ENCODE measurements around the gene TPSG1.
"Not testable (repeated sequence)": the region's sequence is repeated elsewhere in the genome, so short reads cannot be mapped to it uniquely, and the experiment has no call there.

TPSG1 gene

DNA sequence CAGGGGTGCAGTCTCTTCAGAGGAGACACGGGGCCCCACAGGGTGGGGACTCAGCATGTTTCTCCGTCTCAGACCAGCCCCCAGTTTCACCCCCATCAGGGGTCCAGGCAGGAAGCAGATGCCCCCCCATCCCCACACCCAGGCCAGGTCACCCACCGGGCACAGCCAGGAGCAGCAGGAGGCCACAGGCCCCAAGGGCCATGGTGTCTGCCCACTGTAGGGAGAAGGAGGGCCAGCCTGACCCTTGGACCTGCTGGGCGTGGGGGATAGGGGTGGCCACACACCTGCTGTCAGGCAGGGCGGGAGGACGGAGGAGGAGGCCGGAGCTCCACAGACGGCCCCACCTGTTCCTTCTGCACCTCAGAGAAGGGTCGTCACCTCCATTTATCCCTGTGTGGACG, at the start of gene TPSG1:
Gene TPSG1, minus strand, starts transcription at position 218 of the 401 bp plus-strand sequence. Its CDS starts 16 bp downstream, at position 202.
- DNase-seq, result no peak

- no peak for DNase-seq
Measured at GRCh38 chr16:1274767-1275166, 49.7 kb upstream of the TPSG1 start.

- no peak for DNase-seq
Measured at GRCh38 chr16:1273816-1274215, 48.7 kb upstream of the TPSG1 start.

DNA sequence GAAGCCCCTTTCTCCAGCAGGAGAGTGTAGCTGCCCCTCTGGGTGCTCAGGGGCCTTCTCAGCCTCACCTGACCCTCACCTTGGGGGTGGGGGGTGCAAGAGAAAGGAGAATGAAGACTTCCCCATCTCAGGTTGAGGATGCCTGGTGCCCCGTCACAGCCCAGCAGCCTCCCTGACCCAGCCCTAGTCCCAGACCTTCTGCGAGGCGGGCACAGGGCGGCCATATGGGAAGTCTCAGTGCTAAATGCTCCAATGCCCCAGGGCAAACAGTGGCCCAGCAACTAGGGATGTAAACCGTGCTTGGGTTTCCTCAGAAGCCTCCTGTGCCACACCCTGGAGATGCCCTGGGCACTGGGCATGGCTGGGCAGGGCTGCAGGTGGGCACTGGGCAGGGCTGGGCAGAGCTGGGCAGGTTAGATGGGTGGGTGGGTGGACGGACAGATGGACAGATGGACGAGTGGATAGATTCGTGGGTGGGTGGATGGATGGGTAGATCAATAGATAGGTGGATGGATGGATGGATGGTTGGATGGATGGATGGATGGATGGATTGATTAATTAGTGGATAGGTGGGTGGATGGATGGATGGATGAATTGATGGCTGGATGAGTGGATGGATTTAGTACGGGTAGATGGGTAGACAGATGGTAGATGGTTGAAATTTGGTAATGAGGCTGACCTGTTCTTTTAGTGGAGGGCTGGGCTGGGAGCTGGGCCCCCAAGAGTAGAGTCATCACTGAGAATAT, 47.6 kb upstream of the TPSG1 start:
- no peak for DNase-seq

DNA sequence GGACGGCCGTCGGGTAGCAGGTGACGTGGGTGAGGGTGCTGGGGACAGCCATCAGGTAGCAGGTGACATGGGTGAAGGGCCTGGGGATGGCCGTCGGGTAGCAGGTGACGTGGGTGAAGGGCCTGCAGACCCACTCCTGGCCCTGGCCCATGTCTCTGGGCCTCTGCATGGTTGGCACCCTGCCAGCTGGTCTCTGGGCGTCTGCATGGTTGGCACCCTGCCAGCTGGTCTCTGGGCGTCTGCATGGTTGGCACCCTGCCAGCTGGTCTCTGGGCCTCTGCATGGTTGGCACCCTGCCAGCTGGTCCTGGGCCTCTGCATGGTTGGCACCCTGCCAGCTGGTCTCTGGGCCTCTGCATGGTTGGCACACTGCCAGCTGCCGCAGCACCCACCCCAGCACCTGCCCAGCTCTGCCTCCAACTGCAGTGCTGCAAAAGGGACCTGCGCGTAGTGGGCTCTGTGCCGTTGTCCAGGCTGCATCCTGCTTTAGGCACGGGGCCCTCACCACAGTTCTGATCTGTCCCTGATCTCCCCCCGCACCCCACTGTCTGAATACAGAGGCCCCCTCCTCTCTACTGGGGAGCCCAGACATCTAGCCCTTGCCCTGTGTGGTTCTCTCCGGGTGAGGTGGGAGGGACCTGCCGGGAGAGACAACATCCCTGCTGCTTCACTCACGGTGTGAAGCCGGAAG, 46.8 kb upstream of the TPSG1 start:
- peak; percentile 35 to 76 for DNase-seq

GRCh38 chr16:1271380-1271723, 46.3 kb upstream of the TPSG1 start:
- no peak for DNase-seq

GRCh38 chr16:1269418-1269817, 44.4 kb upstream of the TPSG1 start:
- DNase-seq, result not testable (repeated sequence)

DNA sequence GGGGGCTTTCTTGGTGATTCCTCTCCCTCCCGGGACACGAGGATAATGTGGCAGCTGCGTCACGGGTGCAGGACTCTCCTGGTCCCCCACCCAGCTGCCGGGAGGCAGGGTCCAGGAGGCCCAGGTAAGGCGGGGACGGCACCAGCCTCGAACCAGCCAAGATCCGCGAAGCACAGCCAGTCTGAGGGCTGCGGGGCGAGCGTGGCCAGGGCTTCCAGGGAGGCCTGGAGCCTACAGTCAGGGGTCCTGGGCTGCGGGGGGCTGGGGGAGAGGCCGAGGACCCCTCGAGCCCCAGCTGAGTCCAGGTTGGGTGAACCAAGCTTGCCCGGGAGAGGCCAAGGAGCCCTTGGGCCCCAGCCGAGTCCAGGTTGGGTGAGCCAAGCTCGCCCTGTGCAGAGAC, 40.8 kb upstream of the TPSG1 start:
- no peak for DNase-seq

- DNase-seq, result no peak
Measured at GRCh38 chr16:1265090-1265630, 40.1 kb upstream of the TPSG1 start.

- no peak for DNase-seq
Measured at GRCh38 chr16:1264345-1265089, 39.4 kb upstream of the TPSG1 start.

DNA sequence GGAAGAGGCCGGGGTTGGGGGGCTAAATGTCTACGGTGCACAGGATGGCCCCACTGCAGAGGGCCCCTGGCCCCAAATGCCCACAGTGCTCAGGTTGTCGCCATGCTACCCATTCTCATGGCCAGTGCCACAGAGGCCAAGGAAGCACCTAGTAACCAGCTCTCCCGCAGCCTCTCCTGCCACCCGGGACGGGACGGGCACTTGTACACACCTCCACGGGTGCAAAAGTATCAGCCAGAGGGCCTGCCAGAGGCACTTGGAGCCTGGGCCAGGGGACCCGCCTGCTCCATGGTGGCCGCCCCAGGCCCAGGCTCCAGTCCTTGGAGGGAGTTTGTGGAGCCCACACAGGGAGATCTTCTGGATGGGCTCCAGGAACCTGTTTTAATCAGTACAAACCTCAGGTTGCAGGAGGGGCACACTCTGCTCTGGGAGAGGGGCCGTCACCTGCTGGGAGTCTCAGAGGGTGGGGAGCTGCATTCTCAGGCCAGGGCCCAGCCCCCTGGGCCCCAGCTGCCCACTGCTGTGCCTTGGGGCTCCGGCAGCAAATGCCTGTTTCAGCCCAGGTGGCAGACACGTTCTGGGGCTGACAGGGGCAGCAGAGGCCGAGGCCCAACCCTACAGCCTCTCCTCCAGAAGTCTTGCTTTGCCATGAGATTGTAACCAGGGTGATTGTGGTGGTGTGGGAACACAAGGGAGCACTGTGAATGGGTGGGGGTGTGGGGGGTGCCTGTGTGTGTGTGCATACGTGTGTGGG, 38.7 kb upstream of the TPSG1 start:
- no peak for DNase-seq

- DNase-seq, result no peak
Measured at GRCh38 chr16:1262846-1263221, 37.8 kb upstream of the TPSG1 start.

DNA sequence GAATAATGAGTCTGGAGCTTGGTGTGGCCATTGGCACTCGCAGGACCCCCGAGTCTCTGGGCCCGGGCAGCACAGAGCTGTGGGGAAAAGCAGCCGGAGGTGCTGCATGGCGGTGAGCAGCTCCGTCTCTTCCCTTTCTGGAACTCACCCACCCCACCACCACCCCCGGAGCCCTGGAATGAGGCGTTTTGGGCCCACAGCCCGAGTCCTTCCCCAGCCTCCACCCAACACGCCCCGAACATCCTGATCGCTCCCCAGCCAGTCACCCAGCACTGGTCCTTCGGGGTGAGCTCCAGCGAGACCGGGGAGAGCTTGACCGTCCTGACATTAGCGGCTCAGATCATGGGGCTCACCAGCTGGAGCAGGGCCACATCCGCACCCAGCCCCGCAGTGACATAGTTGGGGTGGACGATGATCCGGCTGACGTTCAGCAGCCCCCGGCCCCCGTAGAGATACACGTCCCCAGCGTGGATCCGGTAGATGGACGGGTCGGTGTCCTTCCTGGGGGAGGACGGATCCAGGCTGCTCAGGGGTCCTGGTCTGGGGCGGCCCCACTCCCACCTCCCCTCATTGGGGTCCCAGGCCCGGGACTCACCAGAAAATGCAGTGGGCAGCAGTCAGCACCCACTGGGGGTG, 37.3 kb upstream of the TPSG1 start:
- no peak for DNase-seq

DNA sequence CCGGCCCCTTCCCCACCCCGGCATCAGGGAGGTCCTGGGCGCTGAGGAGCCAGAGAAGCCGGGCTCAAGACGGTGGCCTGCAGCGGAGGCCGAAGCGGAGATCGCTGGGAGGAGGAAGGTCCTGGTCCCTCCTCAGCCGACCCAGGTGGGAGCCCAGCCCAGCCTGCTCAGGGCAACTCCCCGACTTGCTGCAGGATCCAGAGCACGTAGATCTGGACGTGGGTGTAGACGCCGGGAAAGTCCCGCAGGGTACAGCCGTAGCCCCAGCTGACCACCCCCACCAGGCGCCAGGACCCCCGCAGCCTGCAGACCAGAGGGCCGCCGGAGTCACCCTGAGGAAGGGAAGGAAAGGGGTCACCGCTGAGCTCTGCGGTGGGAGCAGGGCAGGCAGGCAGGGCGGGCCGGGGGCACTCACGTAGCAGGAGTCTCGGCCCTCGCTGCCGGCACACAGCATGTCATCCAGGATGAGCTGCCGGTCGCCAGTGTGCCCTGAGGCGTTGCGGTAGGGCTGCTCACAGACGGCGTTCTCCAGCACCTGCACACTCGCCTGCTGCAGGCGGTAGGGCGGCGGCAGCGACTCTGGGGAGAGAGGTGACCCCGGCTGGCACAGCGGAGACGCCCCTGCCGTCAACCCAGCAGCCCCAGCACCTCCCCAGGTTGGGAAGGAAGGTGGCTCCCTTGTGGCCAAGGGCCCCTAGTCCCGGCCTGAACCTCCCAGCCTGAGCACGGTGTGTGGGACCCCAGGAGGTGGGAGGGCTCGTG, 36.2 kb upstream of the TPSG1 start:
- DNase-seq, result peak in 1 of 2 experiments; percentile 38

- no peak for DNase-seq
Measured at GRCh38 chr16:1260101-1260680, 35.1 kb upstream of the TPSG1 start.

DNA sequence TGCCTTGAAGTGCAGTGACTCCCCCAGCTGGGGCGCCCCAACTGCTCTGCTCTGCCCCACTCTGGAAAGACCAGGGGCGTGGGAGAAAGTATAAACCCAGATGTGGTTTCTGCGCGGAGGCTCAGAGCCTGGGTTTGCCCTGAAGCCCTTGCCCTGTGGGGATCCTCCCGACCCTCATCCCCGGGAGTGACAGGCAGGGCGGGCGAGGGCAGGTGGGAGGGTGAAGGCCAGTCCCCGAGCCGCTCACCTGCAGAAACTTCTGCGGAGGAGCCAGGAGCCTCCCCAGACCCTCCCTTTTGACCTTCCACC, 34.6 kb upstream of the TPSG1 start:
- DNase-seq, result no peak

DNA sequence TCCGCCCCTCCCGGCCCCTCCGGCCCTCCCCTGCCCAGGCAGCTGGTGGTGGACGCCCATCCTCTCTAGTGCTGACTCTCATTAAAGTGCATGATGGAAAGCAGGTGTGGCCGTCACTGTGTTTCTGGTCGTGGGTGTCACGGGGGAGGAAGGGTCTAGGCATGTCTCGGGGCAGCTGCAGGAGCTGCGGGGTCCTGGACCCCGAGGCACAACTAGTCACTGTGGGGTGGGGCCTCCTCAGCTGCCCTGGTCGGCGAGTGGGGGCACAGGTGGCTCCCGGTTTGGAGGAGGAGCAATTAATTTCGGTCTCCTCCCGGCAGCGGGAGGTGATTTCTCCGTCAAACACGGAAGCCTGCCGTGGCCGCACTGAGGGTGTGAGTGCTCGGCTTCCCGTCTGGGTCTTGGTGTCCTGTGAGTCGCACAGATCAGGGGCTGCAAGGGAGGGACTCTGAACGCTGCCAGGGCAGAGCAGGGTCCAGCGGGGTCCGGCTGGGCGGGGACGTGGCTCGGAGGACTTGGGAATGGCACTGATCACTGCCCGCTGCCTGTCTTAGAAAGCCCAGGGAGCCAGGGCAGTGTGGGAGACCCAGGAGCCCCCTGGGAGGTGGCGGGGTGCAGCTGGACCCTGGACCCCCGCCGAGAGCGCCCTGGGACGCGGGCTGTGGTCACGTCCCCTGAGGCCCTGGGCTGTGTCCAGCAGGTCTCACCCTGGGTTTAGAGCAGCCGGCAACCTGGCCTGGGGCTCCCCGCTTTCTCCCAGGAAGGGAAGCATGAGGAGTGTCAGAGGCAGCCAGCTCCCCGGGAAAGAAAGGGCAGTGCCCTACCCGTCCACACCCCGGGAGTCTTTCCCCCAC, 34.1 kb upstream of the TPSG1 start:
- DNase-seq, result no peak

- DNase-seq, result no peak
Measured at GRCh38 chr16:1258225-1258600, 33.1 kb upstream of the TPSG1 start.

- no peak for DNase-seq
Measured at GRCh38 chr16:1257561-1258224, 32.6 kb upstream of the TPSG1 start.

DNA sequence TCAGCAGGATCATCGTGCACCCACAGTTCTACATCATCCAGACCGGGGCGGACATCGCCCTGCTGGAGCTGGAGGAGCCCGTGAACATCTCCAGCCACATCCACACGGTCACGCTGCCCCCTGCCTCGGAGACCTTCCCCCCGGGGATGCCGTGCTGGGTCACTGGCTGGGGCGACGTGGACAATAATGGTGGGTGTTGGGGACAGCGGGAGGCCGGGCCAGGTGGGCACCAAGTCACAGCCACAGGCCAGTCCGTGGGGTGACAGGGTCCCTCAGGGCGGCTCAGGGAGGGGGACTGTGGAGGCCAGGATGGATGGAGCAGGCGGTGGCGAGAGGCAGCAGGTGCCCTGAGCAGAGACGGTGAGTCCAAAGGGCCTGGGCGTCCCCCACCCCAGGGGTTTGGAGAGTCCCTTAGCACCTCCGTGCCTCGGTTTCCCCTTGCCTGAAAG, 31.8 kb upstream of the TPSG1 start:
- DNase-seq, result no peak

Data from NCI-H524 (cell line).